Ectodermal cell (in vitro differentiated cells): ENCODE data around the gene MARK2.
"Not testable (repeated sequence)": the region's sequence is repeated elsewhere in the genome, so short reads cannot be mapped to it uniquely, and the experiment has no call there.

Experiments used
- H3K27ac ChIP-seq: 2 replicates; pipeline ENCODE4 v1.7.0; 2013; ENCODE audit warnings: mild to moderate bottlenecking, low read depth, low read length; ENCODE audit not compliant: insufficient read depth, poor library complexity, severe bottlenecking
- H3K27me3 ChIP-seq: 2 replicates; pipeline ENCODE4 v1.7.0; 2013; ENCODE audit warnings: mild to moderate bottlenecking, low read length; ENCODE audit not compliant: insufficient read depth, control insufficient read depth, poor library complexity, severe bottlenecking
- H3K36me3 ChIP-seq: one replicate; pipeline ENCODE4 v1.7.0; 2013; ENCODE audit warnings: low read length; ENCODE audit not compliant: control insufficient read depth, insufficient read depth
- H3K4me1 ChIP-seq: one replicate; pipeline ENCODE4 v1.7.0; 2013; ENCODE audit warnings: low read length; ENCODE audit not compliant: control insufficient read depth, insufficient read depth
- H3K4me3 ChIP-seq: 2 replicates; pipeline ENCODE4 v1.7.0; 2013; ENCODE audit warnings: low read depth, low read length, control low read depth; ENCODE audit not compliant: insufficient read depth
- H3K9me3 ChIP-seq: 2 replicates; pipeline ENCODE4 v1.7.0; 2013; ENCODE audit warnings: mild to moderate bottlenecking, low read length, moderate library complexity; ENCODE audit not compliant: control insufficient read depth
- WGBS, 2 experiments: methylation state at CpG; one replicate each; pipeline ENCODE4 v1.1.7; 2013; ENCODE audit warnings: missing lambda C conversion rate in 2 of 2; 5-methylcytosine and 5-hydroxymethylcytosine counted together

Gene MARK2

DNA sequence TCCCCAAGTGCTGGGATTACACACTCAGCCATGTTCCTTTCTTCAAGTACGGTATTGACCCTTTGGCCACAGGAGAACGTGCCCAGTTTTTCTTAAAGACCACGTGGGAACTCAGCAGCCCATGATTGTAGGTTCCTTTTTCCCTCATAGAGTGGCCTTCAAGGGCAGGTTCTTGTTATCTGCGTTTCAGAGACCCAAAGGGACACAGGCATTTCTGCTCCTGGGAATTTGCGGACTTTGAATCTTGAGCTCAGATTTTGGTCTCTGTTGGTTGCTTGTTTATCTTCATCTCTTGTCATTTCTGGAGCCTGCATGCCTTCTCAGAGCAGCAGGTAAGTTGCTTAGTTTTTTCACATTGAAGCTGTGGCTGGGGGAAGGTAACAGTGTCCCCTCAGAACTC, 12.0 kb downstream of the MARK2 start:
- no peak overlapping the region for H3K4me3 ChIP-seq
- no peak overlapping the region for H3K27ac ChIP-seq
- H3K4me1 ChIP-seq = peaks cover 5% of the 10 kb centered on the region
- WGBS, 2 experiments = 93 to 94% methylated on average over 5 of the region's 5 CpGs
- H3K27me3 ChIP-seq = no peaks in the 10 kb centered on the region
- H3K9me3 ChIP-seq = no peaks in the 10 kb centered on the region
- H3K36me3 ChIP-seq = no peaks in the 10 kb centered on the region

DNA sequence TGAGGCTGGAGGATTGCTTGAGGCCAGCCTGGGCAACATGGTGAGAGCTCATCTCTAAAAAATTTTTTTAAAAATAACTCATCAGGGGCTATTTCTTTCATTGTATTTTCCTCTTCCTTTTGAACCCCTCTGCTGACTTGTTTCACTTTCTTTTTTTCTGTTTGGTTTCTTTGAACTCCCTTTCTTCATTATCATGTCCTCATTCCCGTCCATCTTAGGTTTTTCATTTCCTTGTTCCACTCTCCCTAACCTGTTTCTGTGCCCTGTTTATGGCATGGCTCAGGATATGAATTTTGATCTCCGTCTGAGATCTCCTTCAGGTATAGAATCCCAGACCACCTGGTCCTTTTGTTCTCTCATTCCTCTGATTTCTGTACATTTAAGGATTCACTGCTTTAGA, 12.5 kb downstream of the MARK2 start:
- Histone ChIP-seq H3K9me3 (no peaks in the 10 kb centered on the region), H3K27ac (no peak overlapping the region), H3K4me3 (no peak overlapping the region)

DNA sequence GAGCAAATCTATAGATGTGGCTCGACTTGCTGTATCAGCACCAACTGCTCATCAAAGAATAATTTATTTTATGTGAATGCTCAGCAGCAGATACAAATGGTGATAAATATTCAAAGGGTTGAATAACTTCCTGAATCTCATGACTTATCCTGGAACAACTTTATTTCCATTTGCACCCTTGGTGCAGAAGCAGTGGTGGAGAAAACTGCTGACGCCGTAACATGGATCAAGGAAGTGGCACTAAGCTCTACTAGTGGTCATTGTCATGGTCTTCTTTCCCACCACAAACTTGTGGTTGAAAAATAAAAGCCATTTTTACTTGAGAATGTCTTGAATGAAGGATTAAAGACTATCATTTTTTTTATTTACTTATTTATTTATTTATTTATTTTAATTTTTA, 14.6 kb downstream of the MARK2 start:
- H3K36me3 ChIP-seq = no peaks in the 10 kb centered on the region
- H3K4me3 ChIP-seq = no peak overlapping the region
- WGBS, 2 experiments = 91 to 96% methylated on average over 3 of the region's 3 CpGs
- H3K27ac ChIP-seq = no peak overlapping the region
- peaks cover 5% of the 10 kb centered on the region for H3K4me1 ChIP-seq
- no peaks in the 10 kb centered on the region for H3K27me3 ChIP-seq
- no peaks in the 10 kb centered on the region for H3K9me3 ChIP-seq

More for the DNA sequence above, 12.5 kb downstream of the MARK2 start:
- no peaks in the 10 kb centered on the region for H3K36me3 ChIP-seq
- H3K27me3 ChIP-seq = no peaks in the 10 kb centered on the region
- peaks cover 5% of the 10 kb centered on the region for H3K4me1 ChIP-seq
- WGBS, 2 experiments = 87% methylated on average over 2 of the region's 2 CpGs

DNA sequence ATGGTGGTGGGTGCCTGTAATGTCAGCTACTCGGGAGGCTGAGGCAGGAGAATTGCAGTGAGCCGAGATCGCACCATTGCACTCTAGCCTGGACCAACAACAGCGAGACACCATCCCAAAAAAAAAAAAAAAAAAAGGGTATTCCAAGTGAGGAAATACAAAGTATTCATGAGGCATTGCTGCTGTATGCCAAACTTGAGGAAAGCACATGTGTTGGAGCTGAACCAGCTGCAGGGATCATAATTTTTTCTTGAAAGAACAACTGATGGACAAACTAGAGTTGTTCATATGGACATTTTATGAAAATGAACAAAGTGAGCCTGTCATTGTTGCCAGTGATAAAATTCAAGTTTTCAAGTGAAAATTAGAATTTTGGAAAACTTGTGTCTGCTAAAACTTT, 15.8 kb downstream of the MARK2 start:
- H3K36me3 ChIP-seq = no peaks in the 10 kb centered on the region
- no peak overlapping the region for H3K27ac ChIP-seq
- H3K4me1 ChIP-seq = peaks cover 5% of the 10 kb centered on the region
- H3K27me3 ChIP-seq = no peaks in the 10 kb centered on the region
- H3K4me3 ChIP-seq = no peak overlapping the region
- WGBS, 2 experiments = 93 to 100% methylated on average over 4 of the region's 4 CpGs
- H3K9me3 ChIP-seq = no peaks in the 10 kb centered on the region

DNA sequence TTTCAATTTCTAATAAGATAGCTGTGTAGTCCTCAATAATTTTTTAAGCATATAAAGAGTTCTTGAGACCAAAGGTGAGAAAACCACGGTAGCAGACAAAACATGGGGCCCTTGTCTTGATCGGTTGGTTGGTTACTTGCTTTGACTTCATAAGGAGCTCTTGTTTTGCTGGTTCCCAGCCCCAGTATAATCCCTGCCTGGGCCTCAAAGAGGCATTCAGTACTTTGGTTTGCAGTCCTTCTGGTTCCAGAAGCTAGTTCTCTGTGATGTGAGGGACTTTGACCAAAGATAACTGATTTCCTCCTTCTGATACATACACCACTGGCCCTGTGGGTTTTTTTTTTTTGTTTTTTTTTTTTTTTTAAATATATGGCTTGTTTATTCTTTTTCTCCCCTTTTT, 17.1 kb downstream of the MARK2 start:
- no peaks in the 10 kb centered on the region for H3K27me3 ChIP-seq
- no peaks in the 10 kb centered on the region for H3K36me3 ChIP-seq
- H3K9me3 ChIP-seq = no peaks in the 10 kb centered on the region
- no peak overlapping the region for H3K4me3 ChIP-seq
- H3K27ac ChIP-seq = no peak overlapping the region
- peaks cover 5% of the 10 kb centered on the region for H3K4me1 ChIP-seq
- 91 to 97% methylated on average over 2 of the region's 2 CpGs for WGBS, 2 experiments

DNA sequence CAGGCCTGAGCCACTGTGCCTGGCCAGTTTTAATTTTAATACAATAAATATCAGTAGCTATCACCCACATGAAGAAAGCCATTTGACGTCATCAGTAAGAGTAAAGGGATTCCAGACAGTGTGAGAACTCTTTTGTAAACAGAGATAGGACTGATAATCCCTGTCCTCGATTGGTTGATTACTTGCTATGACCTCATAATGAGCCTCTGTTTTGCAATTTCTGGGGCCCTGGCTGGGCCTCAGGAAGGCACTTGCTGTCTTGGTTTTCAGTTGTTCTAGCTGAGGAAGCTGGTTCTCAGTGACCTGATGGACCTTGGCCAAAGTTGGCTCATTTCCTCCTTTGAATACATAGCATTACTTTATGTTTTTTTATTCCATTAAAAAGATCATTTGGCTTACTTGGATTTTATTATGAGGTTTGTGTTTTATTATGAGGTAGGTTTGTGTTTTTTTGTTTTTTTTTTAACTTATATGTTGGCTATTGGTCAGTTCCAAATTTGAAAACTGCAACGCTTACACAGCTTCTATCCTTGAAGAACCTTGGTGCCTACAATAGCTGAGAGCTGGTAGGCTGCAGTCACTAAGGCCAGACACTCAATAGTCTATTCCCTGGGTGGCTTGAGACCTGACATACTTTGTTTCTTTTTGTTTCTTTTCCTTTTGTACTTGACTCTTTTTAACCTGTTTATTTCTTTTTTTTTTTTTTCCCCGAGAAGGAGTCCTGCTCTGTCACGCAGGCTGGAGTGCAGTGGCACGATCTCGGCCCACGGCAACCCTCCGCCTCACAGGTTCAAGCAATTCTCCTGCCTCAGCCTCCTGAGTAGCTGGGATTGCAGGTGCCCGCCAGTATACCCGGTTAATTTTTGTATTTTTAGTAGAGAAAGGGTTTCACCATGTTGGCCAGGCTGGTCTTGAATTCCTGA, 20.0 kb downstream of the MARK2 start:
- WGBS, 2 experiments = 91 to 93% methylated on average over 11 of the region's 11 CpGs
- no peaks in the 10 kb centered on the region for H3K4me1 ChIP-seq
- H3K27me3 ChIP-seq = no peaks in the 10 kb centered on the region
- H3K36me3 ChIP-seq = no peaks in the 10 kb centered on the region
- no peaks in the 10 kb centered on the region for H3K9me3 ChIP-seq
- H3K4me3 ChIP-seq = no peak overlapping the region
- H3K27ac ChIP-seq = no peak overlapping the region

DNA sequence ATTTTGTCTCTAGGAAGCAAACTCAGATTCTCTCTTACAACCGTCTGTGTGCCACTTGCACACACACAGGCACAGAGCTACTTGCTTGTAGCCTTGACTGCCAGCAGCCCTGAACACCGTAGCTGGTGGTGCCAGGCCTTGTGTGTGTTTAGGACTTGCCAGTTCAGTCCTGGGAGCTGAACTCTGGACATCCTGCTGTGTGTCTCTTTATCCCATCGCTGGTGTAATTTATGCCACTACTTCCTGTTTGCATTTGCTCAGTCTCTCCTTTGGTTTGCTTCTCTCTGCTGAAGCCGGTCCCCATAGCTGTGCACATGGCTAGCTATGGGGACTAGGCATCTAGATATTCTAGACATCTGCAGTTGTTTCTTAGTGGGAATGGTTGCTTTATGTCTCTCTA, 24.0 kb downstream of the MARK2 start:
- Histone ChIP-seq H3K27ac (no peak overlapping the region), H3K9me3 (no peaks in the 10 kb centered on the region), H3K27me3 (no peaks in the 10 kb centered on the region), H3K4me3 (no peak overlapping the region), H3K36me3 (no peaks in the 10 kb centered on the region), H3K4me1 (no peaks in the 10 kb centered on the region)
- WGBS, 2 experiments = 81 to 88% methylated on average over 4 of the region's 4 CpGs

DNA sequence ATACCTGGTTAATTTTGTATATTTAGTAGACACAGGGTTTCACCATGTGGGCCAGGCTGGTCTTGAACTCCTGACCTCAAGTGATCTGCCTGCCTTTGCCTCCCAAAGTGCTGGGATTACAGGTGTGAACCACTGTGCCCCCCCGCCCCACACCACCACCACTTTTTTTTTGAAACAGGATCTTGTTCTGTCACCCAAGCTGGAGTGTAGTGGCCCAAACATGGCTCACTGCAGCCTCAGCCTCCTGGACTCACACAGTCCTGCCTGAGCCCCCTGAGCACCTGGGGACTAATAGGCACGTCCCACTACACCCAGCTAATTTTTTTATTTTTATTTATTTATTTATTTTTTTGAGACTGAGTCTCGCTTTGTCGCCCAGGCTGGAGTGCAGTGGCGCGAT, 24.7 kb downstream of the MARK2 start:
- not testable (repeated sequence) for H3K27me3 ChIP-seq, H3K4me3 ChIP-seq, H3K9me3 ChIP-seq, H3K4me1 ChIP-seq, H3K36me3 ChIP-seq, H3K27ac ChIP-seq
- WGBS, 2 experiments = 93 to 97% methylated on average over 5 to 6 of the region's 6 CpGs

DNA sequence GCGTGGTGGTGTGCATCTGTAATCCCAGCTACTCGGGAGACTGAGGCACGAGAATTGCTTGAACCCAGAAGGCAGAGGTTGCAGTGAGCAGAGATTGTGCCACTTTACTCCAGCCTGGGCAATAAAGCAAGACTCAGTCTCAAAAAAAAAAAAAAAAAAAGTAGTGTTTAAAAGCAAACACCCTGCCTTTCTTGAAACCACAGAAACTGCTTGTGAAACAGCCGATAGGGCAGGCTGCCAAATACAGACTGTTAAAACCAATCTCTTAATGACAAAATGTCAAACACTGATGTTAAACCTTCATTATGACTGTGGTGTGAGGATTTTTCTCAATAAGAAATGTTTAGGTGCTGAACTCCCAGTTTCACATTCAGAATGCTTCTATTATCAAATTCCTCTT, 27.3 kb downstream of the MARK2 start:
- WGBS, 2 experiments = 94 to 96% methylated on average over 4 of the region's 4 CpGs
- Histone ChIP-seq H3K27me3 (no peaks in the 10 kb centered on the region), H3K4me3 (no peak overlapping the region), H3K4me1 (no peaks in the 10 kb centered on the region), H3K36me3 (no peaks in the 10 kb centered on the region), H3K9me3 (no peaks in the 10 kb centered on the region), H3K27ac (no peak overlapping the region)

DNA sequence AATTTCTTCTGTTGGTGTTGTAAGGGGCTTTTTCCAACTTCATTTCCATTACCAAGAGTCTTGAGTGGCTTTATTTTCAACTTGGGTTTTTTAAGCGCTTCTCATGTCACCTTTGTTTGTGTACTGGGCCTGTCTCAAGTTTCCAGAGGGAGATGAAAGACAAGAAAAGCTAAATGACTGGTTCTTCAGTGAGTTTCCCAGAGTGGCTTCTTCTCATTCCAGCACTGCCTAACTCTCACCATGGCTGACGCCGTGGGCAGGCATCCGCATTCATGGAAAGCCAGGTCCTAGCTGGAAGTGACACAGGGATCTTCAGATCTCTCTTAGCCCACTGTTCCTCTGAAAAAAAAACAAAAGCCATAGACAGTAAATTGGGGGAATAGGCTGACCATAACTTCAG, 28.6 kb downstream of the MARK2 start:
- Histone ChIP-seq H3K4me3 (no peak overlapping the region), H3K27me3 (no peaks in the 10 kb centered on the region), H3K4me1 (peaks cover 10% of the 10 kb centered on the region), H3K36me3 (no peaks in the 10 kb centered on the region), H3K27ac (no peak overlapping the region), H3K9me3 (no peaks in the 10 kb centered on the region)
- 91 to 93% methylated on average over 4 of the region's 4 CpGs for WGBS, 2 experiments
